ENCODE data around the gene TIAL1. TPM values are rescaled to one million over a fixed set of nuclear protein-coding genes. Genes with fewer than 3 reads are reported as not detected.

TIAL1 gene
- total RNA-seq, 2 experiments from 2014 or later = 159 to 174 TPM

GRCh38 chr10:119545310-119545709, 51.5 kb downstream of the TIAL1 start:
- Histone ChIP-seq H3K4me3 (ENCODE audit: low read length) (no peak overlapping the region), H3K36me3 (ENCODE audit: insufficient read depth, low read length) (no peaks in the 10 kb centered on the region), H3K9me3 (ENCODE audit: control insufficient read depth in 1 of 2, insufficient read depth in 1 of 2, low read length in 2 of 2) (no peaks in the 10 kb centered on the region), H3K27ac (ENCODE audit: low read depth in 1 of 2, low read length in 2 of 2) (no peak overlapping the region), H3K4me1 (ENCODE audit: insufficient read depth, low read length) (peaks cover 19% of the 10 kb centered on the region), H3K27me3 (ENCODE audit: control insufficient read depth in 1 of 2, insufficient read depth in 2 of 2, low read length in 2 of 2) (no peaks in the 10 kb centered on the region)
- ChIA-PET POLR2A (no interaction called here), CTCF (interaction anchor here (0.6 to 1.2 kb wide), 2 partner anchors 100 to 346 kb away, joined by 3 to 4 read pairs; no protein-coding TSS in a partner anchor)
- DNase-seq = no peak
- TF ChIP-seq CTCF (IDR thresholded peaks at IDR 0.05) = no peak
- Mint-ChIP-seq H3K27me3 (no peaks in the 10 kb centered on the region), H3K4me3 (peak overlapping the region; percentile 18), H3K4me1 (ENCODE audit: low read depth) (peaks cover 20% of the 10 kb centered on the region), H3K27ac (no peak overlapping the region), H3K9me3 (no peaks in the 10 kb centered on the region), H3K36me3 (ENCODE audit: low read depth) (peaks cover 16% of the 10 kb centered on the region)
- ATAC-seq (ENCODE audit: poor library complexity) = no peak
- intact Hi-C loops (cut with DNase I, micrococcal nuclease) = no loop called here

DNA sequence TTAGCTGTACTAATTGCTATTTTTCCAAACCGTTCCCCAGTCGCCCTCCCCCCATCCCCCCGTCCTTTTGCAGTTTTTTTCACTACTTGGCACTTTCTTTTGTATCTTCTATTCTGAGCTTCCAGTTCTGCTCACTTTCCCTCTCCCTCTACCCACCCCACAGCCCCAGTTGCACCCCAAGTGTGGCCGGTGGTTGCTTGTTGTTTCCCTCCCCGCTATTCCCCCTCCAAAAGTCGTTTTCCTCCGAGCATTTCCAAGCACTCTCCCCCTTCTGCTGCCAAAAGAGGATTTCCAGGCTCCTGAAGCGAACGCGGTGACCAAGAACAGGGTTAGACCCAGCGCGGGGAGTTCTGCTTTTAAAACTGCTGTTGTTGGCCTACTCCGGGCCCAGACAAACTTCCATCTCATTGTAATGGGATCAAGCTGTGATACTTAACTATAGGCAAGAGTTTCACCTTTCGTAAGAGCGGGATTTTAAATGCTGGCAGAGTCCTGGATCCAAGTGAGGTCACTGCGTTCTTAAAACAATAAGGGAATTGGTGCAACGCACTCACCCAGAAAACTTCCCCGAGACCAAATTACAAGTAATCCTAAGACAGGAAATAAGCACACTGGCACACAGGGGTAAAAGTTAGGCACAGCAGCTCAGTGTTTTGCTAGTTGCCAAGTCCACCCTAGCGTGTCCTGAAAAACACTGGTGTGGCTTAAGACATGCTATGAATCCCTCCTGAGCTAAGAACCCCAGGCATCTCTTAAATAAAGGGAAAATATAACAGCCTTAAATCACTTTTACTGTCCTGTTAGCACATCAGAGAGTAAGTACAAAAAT, 52.7 kb downstream of the TIAL1 start:
- Mint-ChIP-seq H3K4me1 (ENCODE audit: low read depth) (peaks cover 33% of the 10 kb centered on the region), H3K36me3 (ENCODE audit: low read depth) (peaks cover 16% of the 10 kb centered on the region), H3K27me3 (no peaks in the 10 kb centered on the region), H3K27ac (peak overlapping the region; percentile 88), H3K9me3 (no peaks in the 10 kb centered on the region), H3K4me3 (peak overlapping the region; percentile 98)
- intact Hi-C loops (cut with DNase I, micrococcal nuclease) = loop anchor here (1.0 to 5.0 kb wide), 11 partner anchors 42 to 345 kb away; partner anchors contain the start of genes BAG3 (in 1 of the 2), GRK5 (in 1 of the 2) and INPP5F (in 1 of the 2)
- Histone ChIP-seq H3K27me3 (ENCODE audit: control insufficient read depth in 1 of 2, insufficient read depth in 2 of 2, low read length in 2 of 2) (no peaks in the 10 kb centered on the region), H3K27ac (ENCODE audit: low read depth in 1 of 2, low read length in 2 of 2) (no peak overlapping the region), H3K4me1 (ENCODE audit: insufficient read depth, low read length) (peaks cover 32% of the 10 kb centered on the region), H3K9me3 (ENCODE audit: control insufficient read depth in 1 of 2, insufficient read depth in 1 of 2, low read length in 2 of 2) (no peaks in the 10 kb centered on the region), H3K36me3 (ENCODE audit: insufficient read depth, low read length) (no peaks in the 10 kb centered on the region), H3K4me3 (ENCODE audit: low read length) (no peak overlapping the region)
- TF ChIP-seq CTCF (IDR thresholded peaks at IDR 0.05) = no peak
- ATAC-seq (ENCODE audit: poor library complexity) (no peak), DNase-seq (peak in 1 of 14 experiments; percentile 25)
- ChIA-PET POLR2A (interaction anchor here (0.6 to 13.4 kb wide), 21 partner anchors 13 to 789 kb away, joined by 3 to 138 read pairs (median 9); partner anchors contain the start of genes BAG3, CACUL1, DENND10 and GRK5), CTCF (interaction anchor here (0.6 to 3.4 kb wide), 23 partner anchors 10 to 345 kb away, joined by 3 to 14 read pairs (median 5); partner anchors contain the start of genes GRK5 and INPP5F)

- Histone ChIP-seq H3K27me3 (ENCODE audit: control insufficient read depth in 1 of 2, insufficient read depth in 2 of 2, low read length in 2 of 2) (no peaks in the 10 kb centered on the region), H3K4me1 (ENCODE audit: insufficient read depth, low read length) (peaks cover 40% of the 10 kb centered on the region), H3K9me3 (ENCODE audit: control insufficient read depth in 1 of 2, insufficient read depth in 1 of 2, low read length in 2 of 2) (no peaks in the 10 kb centered on the region), H3K36me3 (ENCODE audit: insufficient read depth, low read length) (no peaks in the 10 kb centered on the region), H3K4me3 (ENCODE audit: low read length) (peak overlapping the region; percentile 92), H3K27ac (ENCODE audit: low read depth in 1 of 2, low read length in 2 of 2) (peak overlapping the region in 1 of 2 donors; percentile 84)
- DNase-seq (peak; percentile 47 to 85 (median 63)), ATAC-seq (ENCODE audit: poor library complexity) (peak; percentile 48)
- Mint-ChIP-seq H3K27me3 (no peaks in the 10 kb centered on the region), H3K27ac (peak overlapping the region; percentile 88), H3K4me1 (ENCODE audit: low read depth) (peaks cover 41% of the 10 kb centered on the region), H3K4me3 (peak overlapping the region; percentile 98), H3K36me3 (ENCODE audit: low read depth) (peaks cover 22% of the 10 kb centered on the region), H3K9me3 (no peaks in the 10 kb centered on the region)
- CTCF ChIA-PET = interaction anchor here (0.6 to 3.4 kb wide), 31 partner anchors 8 to 344 kb away, joined by 3 to 14 read pairs (median 5); partner anchors contain the start of genes GRK5 and INPP5F
- intact Hi-C loops (cut with DNase I, micrococcal nuclease) = loop anchor here (1.0 to 5.0 kb wide), 15 partner anchors 27 to 365 kb away; partner anchors contain the start of genes BAG3 (in 2 of the 2), GRK5 (in 1 of the 2), INPP5F (in 1 of the 2) and PRDX3 (in 1 of the 2)
- TF ChIP-seq CTCF (IDR thresholded peaks at IDR 0.05) = peak; percentile 85
- POLR2A ChIA-PET = interaction anchor here (0.6 to 13.4 kb wide), 30 partner anchors 12 to 789 kb away, joined by 3 to 138 read pairs (median 7); partner anchors contain the start of genes BAG3, CACUL1, DENND10 and GRK5
Measured at GRCh38 chr10:119542988-119543813, 53.6 kb downstream of the TIAL1 start.

Measured in CD4-positive, alpha-beta T cell (primary cell).